IMR-90 (cell line): ENCODE measurements around the gene KIR3DL3.

ENCODE experiments used
- BHLHE40 ChIP-seq: fragments of 150-350 bp; IDR thresholded peaks from 2 replicates; pipeline ENCODE4 v1.6.1; 2016; ENCODE audit warnings: mild to moderate bottlenecking, low read depth, low read length
- CEBPB ChIP-seq: IDR thresholded peaks from 2 replicates; pipeline ENCODE4 v1.6.1; 2012; ENCODE audit warnings: low read depth, low read length, improper control_type of control experiment
- CHD1 ChIP-seq: IDR thresholded peaks from 2 replicates; pipeline ENCODE4 v1.6.1; 2012; ENCODE audit warnings: low read depth, low read length, improper control_type of control experiment
- CTCF ChIP-seq: conservative IDR thresholded peaks from 2 replicates; pipeline ENCODE4 v1.5.1; 2012; ENCODE audit warnings: mild to moderate bottlenecking, low read depth, low read length, improper control_type of control experiment
- ELK1 ChIP-seq: fragments of 150-350 bp; IDR thresholded peaks from 2 replicates; pipeline ENCODE4 v1.6.1; 2016; ENCODE audit warnings: low read depth, mild to moderate bottlenecking, low read length, moderate library complexity, borderline replicate concordance
- FOS ChIP-seq: fragments of 150-350 bp; IDR thresholded peaks from 2 replicates; pipeline ENCODE4 v1.6.1; 2016; ENCODE audit warnings: low read depth, low read length
- MAZ ChIP-seq: IDR thresholded peaks from 2 replicates; pipeline ENCODE4 v1.6.1; 2012; ENCODE audit warnings: low read depth, mild to moderate bottlenecking, low read length, improper control_type of control experiment, moderate library complexity, borderline replicate concordance
- MXI1 ChIP-seq: IDR thresholded peaks from 2 replicates; pipeline ENCODE4 v1.6.1; 2012; ENCODE audit warnings: low read depth, mild to moderate bottlenecking, low read length, moderate library complexity, borderline replicate concordance
- NFE2L2 ChIP-seq: fragments of 150-350 bp; IDR thresholded peaks from 2 replicates; pipeline ENCODE4 v1.6.1; 2016; ENCODE audit warnings: low read depth, mild to moderate bottlenecking, low read length
- POLR2A ChIP-seq: IDR thresholded peaks from 2 replicates; pipeline ENCODE4 v1.6.1; 2012; ENCODE audit warnings: mild to moderate bottlenecking, low read depth, low read length
- RAD21 ChIP-seq: IDR thresholded peaks from 2 replicates; pipeline ENCODE4 v1.6.1; 2012; ENCODE audit warnings: low read length, improper control_type of control experiment
- SMC3 ChIP-seq: fragments of 150-350 bp; IDR thresholded peaks from 2 replicates; pipeline ENCODE4 v1.6.1; 2016; ENCODE audit warnings: low read depth, mild to moderate bottlenecking, antibody characterized with exemption, low read length, moderate library complexity
- USF2 ChIP-seq: fragments of 150-350 bp; IDR thresholded peaks from 2 replicates; pipeline ENCODE4 v1.6.1; 2017; ENCODE audit warnings: mild to moderate bottlenecking, antibody characterized with exemption, low read length, low read depth

- TF ChIP-seq CTCF = no peak
- TF ChIP-seq POLR2A = no peak
- no peak for TF ChIP-seq MXI1
- TF ChIP-seq RAD21 = no peak
- TF ChIP-seq BHLHE40 = no peak
- TF ChIP-seq CEBPB = no peak
- TF ChIP-seq FOS = no peak
- TF ChIP-seq USF2 = no peak
- TF ChIP-seq CHD1 = no peak
- TF ChIP-seq ELK1 = no peak
- no peak for TF ChIP-seq SMC3
- no peak for TF ChIP-seq NFE2L2
- no peak for TF ChIP-seq MAZ
Measured at GRCh38 chr19:54704928-54705327, 19.3 kb upstream of the KIR3DL3 start.
